HEK293 (cell line): ENCODE results near the gene LLCFC1.

ENCODE experiments used
- CTCF ChIA-PET: fragments of 350-600 bp; formaldehyde crosslinking; extraction: SDS; loops from one replicate; lab custom pipeline; 2021; ENCODE audit warnings: antibody characterized with exemption; lab: Yijun Ruan, JAX
- POLR2A ChIA-PET: fragments of 300-600 bp; formaldehyde crosslinking; extraction: SDS; loops from one replicate; lab custom pipeline; 2020; ENCODE audit warnings: antibody characterized with exemption, inconsistent platforms; lab: Yijun Ruan, JAX
- H3K27ac ChIP-seq: fragments of 200-500 bp; sonication (Bioruptor generic); 2 replicates; pipeline ENCODE4 v1.5.1; 2014; ENCODE audit warnings: low read depth, low read length, control low read depth, inconsistent platforms; ENCODE audit errors: extremely low read depth
- H3K36me3 ChIP-seq, 2 experiments: fragments of 200-500 bp in 1 of 2; sonication (Bioruptor generic) in 1 of 2; 1 replicate in 1 of 2; 2 replicates in 1 of 2; pipeline ENCODE4 v1.5.1; 2014 to 2017; ENCODE audit warnings: inconsistent platforms in 2 of 2, low read length in 2 of 2; ENCODE audit not compliant: control insufficient read depth in 2 of 2, insufficient read depth in 1 of 2
- H3K4me1 ChIP-seq: fragments of 200-500 bp; sonication (Bioruptor generic); 2 replicates; pipeline ENCODE4 v1.5.1; 2014; ENCODE audit warnings: mild to moderate bottlenecking, low read length, inconsistent platforms; ENCODE audit not compliant: control insufficient read depth, insufficient read depth
- H3K4me3 ChIP-seq: 2 replicates; pipeline ENCODE4 v1.5.1; 2011; ENCODE audit warnings: low read depth, mild to moderate bottlenecking, control low read depth, low read length, moderate library complexity
- H3K9me3 ChIP-seq: fragments of 200-500 bp; sonication (Bioruptor generic); 2 replicates; pipeline ENCODE4 v1.5.1; 2014; ENCODE audit warnings: low read depth, low read length, inconsistent platforms; ENCODE audit not compliant: control insufficient read depth, insufficient read depth
- GLIS2 ChIP-seq: fragments of 450-650 bp; formaldehyde crosslinking; IDR thresholded peaks from 2 replicates; pipeline ENCODE4 v1.5.1; 2016; ENCODE audit warnings: missing biosample characterization, missing genetic modification characterization
- MZF1 ChIP-seq: fragments of 450-650 bp; formaldehyde crosslinking; IDR thresholded peaks from 2 replicates; pipeline ENCODE4 v1.5.1; 2017; ENCODE audit warnings: missing biosample characterization, missing genetic modification characterization, borderline replicate concordance
- OSR2 ChIP-seq: fragments of 450-650 bp; formaldehyde crosslinking; IDR thresholded peaks from 2 replicates; pipeline ENCODE4 v1.5.1; 2016; ENCODE audit warnings: missing biosample characterization, missing genetic modification characterization
- TRIM28 ChIP-seq: IDR thresholded peaks from 2 replicates; pipeline ENCODE4 v1.6.1; 2011; ENCODE audit warnings: low read length, control low read depth, borderline replicate concordance
- ZIC2 ChIP-seq: fragments of 450-650 bp; formaldehyde crosslinking; IDR thresholded peaks from 2 replicates; pipeline ENCODE4 v1.5.1; 2016; ENCODE audit warnings: missing biosample characterization, missing genetic modification characterization
- ZNF132 ChIP-seq: fragments of 450-650 bp; formaldehyde crosslinking; IDR thresholded peaks from 2 replicates; pipeline ENCODE4 v1.5.1; 2017; ENCODE audit warnings: missing biosample characterization, missing genetic modification characterization, borderline replicate concordance
- ZNF133 ChIP-seq: fragments of 450-650 bp; formaldehyde crosslinking; IDR thresholded peaks from 2 replicates; pipeline ENCODE4 v1.5.1; 2016; ENCODE audit warnings: missing biosample characterization, missing genetic modification characterization
- ZNF211 ChIP-seq: fragments of 450-650 bp; formaldehyde crosslinking; IDR thresholded peaks from 2 replicates; pipeline ENCODE4 v1.5.1; 2016; ENCODE audit warnings: low read depth, missing biosample characterization, missing genetic modification characterization
- ZNF221 ChIP-seq: fragments of 450-650 bp; formaldehyde crosslinking; IDR thresholded peaks from 2 replicates; pipeline ENCODE4 v1.5.1; 2017; ENCODE audit warnings: missing biosample characterization, missing genetic modification characterization, borderline replicate concordance
- ZNF223 ChIP-seq: fragments of 450-650 bp; formaldehyde crosslinking; IDR thresholded peaks from 2 replicates; pipeline ENCODE4 v1.5.1; 2016; ENCODE audit warnings: missing biosample characterization, missing genetic modification characterization
- ZNF394 ChIP-seq: fragments of 450-650 bp; formaldehyde crosslinking; IDR thresholded peaks from 2 replicates; pipeline ENCODE4 v1.5.1; 2016; ENCODE audit warnings: missing biosample characterization, missing genetic modification characterization, mild to moderate bottlenecking, moderate library complexity, borderline replicate concordance
- ZNF404 ChIP-seq: fragments of 450-650 bp; formaldehyde crosslinking; IDR thresholded peaks from 2 replicates; pipeline ENCODE4 v1.5.1; 2017; ENCODE audit warnings: missing biosample characterization, missing genetic modification characterization
- ZNF426 ChIP-seq: fragments of 450-650 bp; formaldehyde crosslinking; IDR thresholded peaks from 2 replicates; pipeline ENCODE4 v1.5.1; 2017; ENCODE audit warnings: missing biosample characterization, missing genetic modification characterization, mild to moderate bottlenecking, inconsistent platforms, moderate library complexity
- ZNF530 ChIP-seq: fragments of 450-650 bp; formaldehyde crosslinking; IDR thresholded peaks from 2 replicates; pipeline ENCODE4 v1.5.1; 2016; ENCODE audit warnings: low read depth, missing biosample characterization, missing genetic modification characterization
- ZNF558 ChIP-seq: fragments of 450-650 bp; formaldehyde crosslinking; IDR thresholded peaks from 2 replicates; pipeline ENCODE4 v1.5.1; 2016; ENCODE audit warnings: missing biosample characterization, missing genetic modification characterization
- ZNF621 ChIP-seq: fragments of 450-650 bp; formaldehyde crosslinking; IDR thresholded peaks from 2 replicates; pipeline ENCODE4 v1.5.1; 2017; ENCODE audit warnings: missing biosample characterization, missing genetic modification characterization
- TF ChIP-seq, protein P1 (sequence below): fragments of 450-650 bp; formaldehyde crosslinking; IDR thresholded peaks from 2 replicates; pipeline ENCODE4 v1.5.1; 2016; ENCODE audit warnings: missing biosample characterization, missing genetic modification characterization
- TF ChIP-seq, protein P2 (sequence below): fragments of 450-650 bp; formaldehyde crosslinking; IDR thresholded peaks from 2 replicates; pipeline ENCODE4 v1.5.1; 2016; ENCODE audit warnings: missing biosample characterization, missing genetic modification characterization
- TF ChIP-seq, protein P3 (sequence below): fragments of 450-650 bp; formaldehyde crosslinking; IDR thresholded peaks from 2 replicates; pipeline ENCODE4 v1.5.1; 2017; ENCODE audit warnings: missing biosample characterization, missing genetic modification characterization
- TF ChIP-seq, protein P4 (sequence below): fragments of 450-650 bp; formaldehyde crosslinking; IDR thresholded peaks from 2 replicates; pipeline ENCODE4 v1.5.0; 2017; ENCODE audit warnings: missing biosample characterization, missing genetic modification characterization, borderline replicate concordance

LLCFC1 gene

DNA sequence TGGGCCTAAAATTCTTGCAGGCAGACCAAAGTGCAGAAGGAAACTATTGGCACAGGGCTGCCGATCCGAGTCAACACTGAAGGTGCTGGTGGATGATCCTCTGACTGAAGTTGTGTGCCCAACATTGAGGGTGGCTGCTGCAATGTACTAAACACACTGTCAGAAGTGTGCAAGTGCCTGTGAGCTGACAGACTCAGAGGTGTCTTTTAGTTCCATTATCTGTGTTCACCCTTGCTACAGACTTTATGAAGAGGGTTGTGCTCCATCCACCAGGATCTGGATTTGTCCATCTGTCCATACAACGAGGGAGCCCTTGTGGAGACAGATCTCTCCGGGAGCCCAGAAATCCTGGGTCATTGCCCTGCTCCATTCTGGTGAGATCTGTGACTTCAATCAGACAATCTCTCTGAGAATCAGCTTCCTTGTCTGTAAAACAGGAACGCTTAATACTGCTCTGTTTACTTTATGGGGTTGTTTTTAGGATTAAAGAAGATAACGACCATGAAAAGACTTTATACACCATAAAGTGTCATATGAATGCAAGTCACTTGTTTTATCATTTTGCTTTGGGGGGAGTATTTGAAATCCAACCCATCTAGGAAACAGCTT is 44.2 kb upstream of the LLCFC1 start:
- Histone ChIP-seq H3K36me3 (no peaks in the 10 kb centered on the region), H3K4me3 (no peak overlapping the region), H3K27ac (no peak overlapping the region), H3K4me1 (no peaks in the 10 kb centered on the region), H3K9me3 (no peaks in the 10 kb centered on the region)
- TF ChIP-seq ZNF621 = no peak
- no peak for TF ChIP-seq ZNF133 (tag by site-specific recombination)
- TF ChIP-seq ZNF530 (tag by site-specific recombination) = no peak
- TF ChIP-seq ZNF223 (tag by site-specific recombination) = no peak
- TF ChIP-seq ZNF211 (tag by site-specific recombination) = no peak
- TF ChIP-seq ZIC2 (tag by site-specific recombination) = no peak
- no peak for TF ChIP-seq ZNF394 (tag by site-specific recombination)
- TF ChIP-seq ZNF426 = no peak
- no peak for TF ChIP-seq OSR2 (tag by site-specific recombination)
- TF ChIP-seq, protein P1, sequence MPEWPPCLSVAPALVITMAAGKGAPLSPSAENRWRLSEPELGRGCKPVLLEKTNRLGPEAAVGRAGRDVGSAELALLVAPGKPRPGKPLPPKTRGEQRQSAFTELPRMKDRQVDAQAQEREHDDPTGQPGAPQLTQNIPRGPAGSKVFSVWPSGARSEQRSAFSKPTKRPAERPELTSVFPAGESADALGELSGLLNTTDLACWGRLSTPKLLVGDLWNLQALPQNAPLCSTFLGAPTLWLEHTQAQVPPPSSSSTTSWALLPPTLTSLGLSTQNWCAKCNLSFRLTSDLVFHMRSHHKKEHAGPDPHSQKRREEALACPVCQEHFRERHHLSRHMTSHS (tag by site-specific recombination) = no peak
- no peak for TF ChIP-seq ZNF221 (tag by site-specific recombination)
- TF ChIP-seq, protein P2, sequence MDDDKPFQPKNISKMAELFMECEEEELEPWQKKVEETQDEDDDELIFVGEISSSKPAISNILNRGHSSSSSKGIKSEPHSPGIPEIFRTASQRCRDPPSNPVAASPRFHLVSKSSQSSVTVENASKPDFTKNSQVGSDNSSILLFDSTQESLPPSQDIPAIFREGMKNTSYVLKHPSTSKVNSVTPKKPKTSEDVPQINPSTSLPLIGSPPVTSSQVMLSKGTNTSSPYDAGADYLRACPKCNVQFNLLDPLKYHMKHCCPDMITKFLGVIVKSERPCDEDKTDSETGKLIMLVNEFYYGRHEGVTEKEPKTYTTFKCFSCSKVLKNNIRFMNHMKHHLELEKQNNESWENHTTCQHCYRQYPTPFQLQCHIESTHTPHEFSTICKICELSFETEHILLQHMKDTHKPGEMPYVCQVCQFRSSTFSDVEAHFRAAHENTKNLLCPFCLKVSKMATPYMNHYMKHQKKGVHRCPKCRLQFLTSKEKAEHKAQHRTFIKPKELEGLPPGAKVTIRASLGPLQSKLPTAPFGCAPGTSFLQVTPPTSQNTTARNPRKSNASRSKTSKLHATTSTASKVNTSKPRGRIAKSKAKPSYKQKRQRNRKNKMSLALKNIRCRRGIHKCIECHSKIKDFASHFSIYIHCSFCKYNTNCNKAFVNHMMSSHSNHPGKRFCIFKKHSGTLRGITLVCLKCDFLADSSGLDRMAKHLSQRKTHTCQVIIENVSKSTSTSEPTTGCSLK (tag by site-specific recombination) = no peak
- no peak for TF ChIP-seq TRIM28
- no peak for TF ChIP-seq MZF1 (tag by site-specific recombination)
- no peak for TF ChIP-seq ZNF132 (tag by site-specific recombination)
- TF ChIP-seq, protein P3, sequence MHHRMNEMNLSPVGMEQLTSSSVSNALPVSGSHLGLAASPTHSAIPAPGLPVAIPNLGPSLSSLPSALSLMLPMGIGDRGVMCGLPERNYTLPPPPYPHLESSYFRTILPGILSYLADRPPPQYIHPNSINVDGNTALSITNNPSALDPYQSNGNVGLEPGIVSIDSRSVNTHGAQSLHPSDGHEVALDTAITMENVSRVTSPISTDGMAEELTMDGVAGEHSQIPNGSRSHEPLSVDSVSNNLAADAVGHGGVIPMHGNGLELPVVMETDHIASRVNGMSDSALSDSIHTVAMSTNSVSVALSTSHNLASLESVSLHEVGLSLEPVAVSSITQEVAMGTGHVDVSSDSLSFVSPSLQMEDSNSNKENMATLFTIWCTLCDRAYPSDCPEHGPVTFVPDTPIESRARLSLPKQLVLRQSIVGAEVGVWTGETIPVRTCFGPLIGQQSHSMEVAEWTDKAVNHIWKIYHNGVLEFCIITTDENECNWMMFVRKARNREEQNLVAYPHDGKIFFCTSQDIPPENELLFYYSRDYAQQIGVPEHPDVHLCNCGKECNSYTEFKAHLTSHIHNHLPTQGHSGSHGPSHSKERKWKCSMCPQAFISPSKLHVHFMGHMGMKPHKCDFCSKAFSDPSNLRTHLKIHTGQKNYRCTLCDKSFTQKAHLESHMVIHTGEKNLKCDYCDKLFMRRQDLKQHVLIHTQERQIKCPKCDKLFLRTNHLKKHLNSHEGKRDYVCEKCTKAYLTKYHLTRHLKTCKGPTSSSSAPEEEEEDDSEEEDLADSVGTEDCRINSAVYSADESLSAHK (tag by site-specific recombination) = no peak
- TF ChIP-seq, protein P4, sequence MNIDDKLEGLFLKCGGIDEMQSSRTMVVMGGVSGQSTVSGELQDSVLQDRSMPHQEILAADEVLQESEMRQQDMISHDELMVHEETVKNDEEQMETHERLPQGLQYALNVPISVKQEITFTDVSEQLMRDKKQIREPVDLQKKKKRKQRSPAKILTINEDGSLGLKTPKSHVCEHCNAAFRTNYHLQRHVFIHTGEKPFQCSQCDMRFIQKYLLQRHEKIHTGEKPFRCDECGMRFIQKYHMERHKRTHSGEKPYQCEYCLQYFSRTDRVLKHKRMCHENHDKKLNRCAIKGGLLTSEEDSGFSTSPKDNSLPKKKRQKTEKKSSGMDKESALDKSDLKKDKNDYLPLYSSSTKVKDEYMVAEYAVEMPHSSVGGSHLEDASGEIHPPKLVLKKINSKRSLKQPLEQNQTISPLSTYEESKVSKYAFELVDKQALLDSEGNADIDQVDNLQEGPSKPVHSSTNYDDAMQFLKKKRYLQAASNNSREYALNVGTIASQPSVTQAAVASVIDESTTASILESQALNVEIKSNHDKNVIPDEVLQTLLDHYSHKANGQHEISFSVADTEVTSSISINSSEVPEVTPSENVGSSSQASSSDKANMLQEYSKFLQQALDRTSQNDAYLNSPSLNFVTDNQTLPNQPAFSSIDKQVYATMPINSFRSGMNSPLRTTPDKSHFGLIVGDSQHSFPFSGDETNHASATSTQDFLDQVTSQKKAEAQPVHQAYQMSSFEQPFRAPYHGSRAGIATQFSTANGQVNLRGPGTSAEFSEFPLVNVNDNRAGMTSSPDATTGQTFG (tag by site-specific recombination) = no peak
- TF ChIP-seq ZNF558 (tag by site-specific recombination) = no peak
- no peak for TF ChIP-seq GLIS2 (tag by site-specific recombination)
- no peak for TF ChIP-seq ZNF404 (tag by site-specific recombination)
- ChIA-PET POLR2A (no interaction called here), CTCF (interaction anchor here (1.5 kb wide), 1 partner anchor 14 kb away, joined by 9 read pairs; no protein-coding TSS in a partner anchor)
